ENCODE results near the gene CAMK2G.

The CAMK2G gene

GRCh38 chr10:73916761-73917470 lies 42.6 kb upstream of the CAMK2G start:
- H3K4me3 ChIP-seq (replicated peaks; ENCODE audit: low read depth, low read length), result no peak overlapping the region
- no peak for TF ChIP-seq CTCF (IDR thresholded peaks at IDR 0.05; ENCODE audit: low read depth, low read length, missing control alignments)
- no peak for DNase-seq (ENCODE audit: extremely low read depth, low read depth)

GRCh38 chr10:73915206-73915851 lies 41.0 kb upstream of the CAMK2G start:
- no peak for DNase-seq (ENCODE audit: extremely low read depth, low read depth)
- TF ChIP-seq CTCF (IDR thresholded peaks at IDR 0.05; ENCODE audit: low read depth, low read length, missing control alignments), result no peak
- H3K4me3 ChIP-seq (replicated peaks; ENCODE audit: low read depth, low read length), result peak overlapping the region; percentile 75

- TF ChIP-seq CTCF (IDR thresholded peaks at IDR 0.05; ENCODE audit: low read depth, low read length, missing control alignments), result no peak
- H3K4me3 ChIP-seq (replicated peaks; ENCODE audit: low read depth, low read length), result peak overlapping the region; percentile 75
- DNase-seq (ENCODE audit: extremely low read depth, low read depth), result no peak
These were observed 39.7 kb upstream of the CAMK2G start for GRCh38 chr10:73914036-73914435.

GRCh38 chr10:73911553-73912004 lies 37.2 kb upstream of the CAMK2G start:
- DNase-seq (ENCODE audit: extremely low read depth, low read depth), result no peak
- no peak for TF ChIP-seq CTCF (IDR thresholded peaks at IDR 0.05; ENCODE audit: low read depth, low read length, missing control alignments)
- peak overlapping the region; percentile 75 for H3K4me3 ChIP-seq (replicated peaks; ENCODE audit: low read depth, low read length)

GRCh38 chr10:73910764-73911552 lies 36.6 kb upstream of the CAMK2G start, which contains the start of gene PLAU:
Gene PLAU, plus strand, starts transcription at chr10:73911132. Its CDS starts 424 bp downstream, at chr10:73911556.
- H3K4me3 ChIP-seq (replicated peaks; ENCODE audit: low read depth, low read length), result peak within 1 kb of the TSS; percentile 75
- no peak for DNase-seq (ENCODE audit: extremely low read depth, low read depth)
- no peak for TF ChIP-seq CTCF (IDR thresholded peaks at IDR 0.05; ENCODE audit: low read depth, low read length, missing control alignments)

GRCh38 chr10:73910401-73910763 lies 36.0 kb upstream of the CAMK2G start:
- no peak for DNase-seq (ENCODE audit: extremely low read depth, low read depth)
- peak overlapping the region; percentile 75 for H3K4me3 ChIP-seq (replicated peaks; ENCODE audit: low read depth, low read length)
- no peak for TF ChIP-seq CTCF (IDR thresholded peaks at IDR 0.05; ENCODE audit: low read depth, low read length, missing control alignments)

Measured in HFF-Myc (cell line).